Measurements from ENCODE around the gene CSNK1A1. TPM values are rescaled to one million over a fixed set of nuclear protein-coding genes. Genes with fewer than 3 reads are reported as not detected.
"Not testable (repeated sequence)": the region's sequence is repeated elsewhere in the genome, so short reads cannot be mapped to it uniquely, and the experiment has no call there.

Gene CSNK1A1
- total RNA-seq (2014; rRNA removed; shearing (Covaris generic)): 204 and 205 TPM in 2 replicates

GRCh38 chr5:149551227-149552037, at the start of gene CSNK1A1:
TSS of gene CSNK1A1 (minus strand) at chr5:149551439. CDS start at chr5:149550964, 475 bp downstream.
- Histone ChIP-seq H3K27ac (peak within 1 kb of the TSS; percentile 91), H3K4me1 (peaks cover 2% of the 10 kb centered on the region; the same call in 1 of the 2 replicates), H3K9me3 (replicated peaks) (no peaks in the 10 kb centered on the region), H3K27me3 (no peaks in the 10 kb centered on the region), H3K36me3 (peaks cover 39% of the 10 kb centered on the region), H3K4me3 (peak within 1 kb of the TSS; percentile 99)
- DNase-seq: peak; percentile 98 to 99

- H3K4me3 ChIP-seq: no peak overlapping the region
- no peaks in the 10 kb centered on the region for H3K27me3 ChIP-seq
- no peak for DNase-seq
- H3K36me3 ChIP-seq: no peaks in the 10 kb centered on the region
- H3K9me3 ChIP-seq (replicated peaks): no peaks in the 10 kb centered on the region
- H3K4me1 ChIP-seq: peaks cover 2% of the 10 kb centered on the region; the same call in 1 of the 2 replicates
- H3K27ac ChIP-seq: no peak overlapping the region
Observed at GRCh38 chr5:149600932-149601331, 49.7 kb upstream of the CSNK1A1 start.

- no peak for DNase-seq
- no peaks in the 10 kb centered on the region for H3K9me3 ChIP-seq (replicated peaks)
- no peaks in the 10 kb centered on the region for H3K27me3 ChIP-seq
- H3K4me1 ChIP-seq: no peaks in the 10 kb centered on the region
- H3K36me3 ChIP-seq: no peaks in the 10 kb centered on the region
- no peak overlapping the region for H3K27ac ChIP-seq
- H3K4me3 ChIP-seq: no peak overlapping the region
Observed at GRCh38 chr5:149599375-149599774, 48.1 kb upstream of the CSNK1A1 start.

- Histone ChIP-seq H3K9me3 (replicated peaks) (no peaks in the 10 kb centered on the region), H3K4me3 (no peak overlapping the region), H3K36me3 (no peaks in the 10 kb centered on the region), H3K27ac (no peak overlapping the region), H3K4me1 (no peaks in the 10 kb centered on the region), H3K27me3 (0 out of 2 replicates have a peak, but pooled peaks cover under 1% of the 10 kb centered on the region)
- no peak for DNase-seq
Observed at GRCh38 chr5:149598966-149599365, 47.7 kb upstream of the CSNK1A1 start.

GRCh38 chr5:149598234-149598633, 47.0 kb upstream of the CSNK1A1 start:
- not testable (repeated sequence) for H3K36me3 ChIP-seq; DNase-seq; H3K27ac ChIP-seq; H3K4me3 ChIP-seq; H3K27me3 ChIP-seq; H3K4me1 ChIP-seq; H3K9me3 ChIP-seq (replicated peaks)

GRCh38 chr5:149597618-149598017, 46.4 kb upstream of the CSNK1A1 start:
- no peak for DNase-seq
- Histone ChIP-seq H3K36me3 (no peaks in the 10 kb centered on the region), H3K27ac (no peak overlapping the region), H3K27me3 (0 out of 2 replicates have a peak, but pooled peaks cover 5% of the 10 kb centered on the region), H3K9me3 (replicated peaks) (no peaks in the 10 kb centered on the region), H3K4me3 (no peak overlapping the region), H3K4me1 (no peaks in the 10 kb centered on the region)

GRCh38 chr5:149596712-149597111, 45.5 kb upstream of the CSNK1A1 start:
- DNase-seq: no peak
- H3K27me3 ChIP-seq: 0 out of 2 replicates have a peak, but pooled peaks cover 5% of the 10 kb centered on the region
- no peak overlapping the region for H3K27ac ChIP-seq
- no peaks in the 10 kb centered on the region for H3K9me3 ChIP-seq (replicated peaks)
- no peak overlapping the region for H3K4me3 ChIP-seq
- no peaks in the 10 kb centered on the region for H3K36me3 ChIP-seq
- no peaks in the 10 kb centered on the region for H3K4me1 ChIP-seq

GRCh38 chr5:149595105-149595504, 43.9 kb upstream of the CSNK1A1 start:
- not testable (repeated sequence) for H3K4me1 ChIP-seq; H3K27me3 ChIP-seq; H3K4me3 ChIP-seq; H3K27ac ChIP-seq; DNase-seq; H3K36me3 ChIP-seq; H3K9me3 ChIP-seq (replicated peaks)

GRCh38 chr5:149594206-149594895, 43.1 kb upstream of the CSNK1A1 start:
- Histone ChIP-seq H3K4me3 (no peak overlapping the region), H3K27me3 (0 out of 2 replicates have a peak, but pooled peaks cover 5% of the 10 kb centered on the region), H3K36me3 (no peaks in the 10 kb centered on the region), H3K27ac (no peak overlapping the region), H3K4me1 (no peaks in the 10 kb centered on the region), H3K9me3 (replicated peaks) (no peaks in the 10 kb centered on the region)
- DNase-seq: no peak

GRCh38 chr5:149593370-149593769, 42.1 kb upstream of the CSNK1A1 start:
- 0 out of 2 replicates have a peak, but pooled peaks cover 5% of the 10 kb centered on the region for H3K27me3 ChIP-seq
- H3K4me3 ChIP-seq: no peak overlapping the region
- no peak overlapping the region for H3K27ac ChIP-seq
- H3K9me3 ChIP-seq (replicated peaks): no peaks in the 10 kb centered on the region
- no peaks in the 10 kb centered on the region for H3K36me3 ChIP-seq
- no peak for DNase-seq
- no peaks in the 10 kb centered on the region for H3K4me1 ChIP-seq

- no peak overlapping the region for H3K27ac ChIP-seq
- H3K4me1 ChIP-seq: peaks cover 8% of the 10 kb centered on the region
- no peak overlapping the region for H3K4me3 ChIP-seq
- no peaks in the 10 kb centered on the region for H3K9me3 ChIP-seq (replicated peaks)
- H3K27me3 ChIP-seq: 0 out of 2 replicates have a peak, but pooled peaks cover 4% of the 10 kb centered on the region
- DNase-seq: no peak
- H3K36me3 ChIP-seq: no peaks in the 10 kb centered on the region
Observed at GRCh38 chr5:149588936-149589335, 37.7 kb upstream of the CSNK1A1 start.

- Histone ChIP-seq H3K27ac (no peak overlapping the region), H3K4me1 (peaks cover 18% of the 10 kb centered on the region), H3K36me3 (no peaks in the 10 kb centered on the region), H3K4me3 (no peak overlapping the region), H3K9me3 (replicated peaks) (no peaks in the 10 kb centered on the region), H3K27me3 (no peaks in the 10 kb centered on the region)
- DNase-seq: no peak
Observed at GRCh38 chr5:149586708-149587318, 35.6 kb upstream of the CSNK1A1 start.

- DNase-seq: no peak
- H3K27me3 ChIP-seq: no peaks in the 10 kb centered on the region
- H3K9me3 ChIP-seq (replicated peaks): no peaks in the 10 kb centered on the region
Observed at GRCh38 chr5:149585910-149586309, 34.7 kb upstream of the CSNK1A1 start.

GRCh38 chr5:149584121-149584520, 32.9 kb upstream of the CSNK1A1 start:
- no peaks in the 10 kb centered on the region for H3K36me3 ChIP-seq
- no peaks in the 10 kb centered on the region for H3K27me3 ChIP-seq
- H3K9me3 ChIP-seq (replicated peaks): no peaks in the 10 kb centered on the region
- peak in 1 of 2 experiments; percentile 59 for DNase-seq
- H3K4me1 ChIP-seq: peaks cover 20% of the 10 kb centered on the region
- H3K4me3 ChIP-seq: no peak overlapping the region
- H3K27ac ChIP-seq: no peak overlapping the region

More at GRCh38 chr5:149585910-149586309, 34.7 kb upstream of the CSNK1A1 start:
- H3K4me3 ChIP-seq: no peak overlapping the region
- no peaks in the 10 kb centered on the region for H3K36me3 ChIP-seq
- H3K27ac ChIP-seq: no peak overlapping the region
- H3K4me1 ChIP-seq: peaks cover 20% of the 10 kb centered on the region

- Histone ChIP-seq H3K27ac (no peak overlapping the region), H3K27me3 (no peaks in the 10 kb centered on the region), H3K4me1 (peaks cover 20% of the 10 kb centered on the region), H3K9me3 (replicated peaks) (no peaks in the 10 kb centered on the region), H3K4me3 (no peak overlapping the region), H3K36me3 (no peaks in the 10 kb centered on the region)
- DNase-seq: peak in 1 of 2 experiments; percentile 30
Observed at GRCh38 chr5:149583394-149583793, 32.2 kb upstream of the CSNK1A1 start.

All from SJCRH30 (cell line).